ENCODE data around the gene SETD1B. TPM values are rescaled to one million over a fixed set of nuclear protein-coding genes. Genes with fewer than 3 reads are reported as not detected.
"Not testable (repeated sequence)": the region's sequence is repeated elsewhere in the genome, so short reads cannot be mapped to it uniquely, and the experiment has no call there.

Gene SETD1B
- polyA plus RNA-seq (2012; ENCODE audit: insufficient read depth, insufficient read length, low read depth) = 31.1 TPM

- no peak for TF ChIP-seq CTCF (IDR thresholded peaks at IDR 0.05; ENCODE audit: low read depth, low read length)
- H3K4me1 ChIP-seq = peaks cover 4% of the 10 kb centered on the region; the same call in 1 of the 2 replicates
- peak; percentile 63 for DNase-seq
- peak within 1 kb of the TSS; percentile 89 for H3K4me3 ChIP-seq (ENCODE audit: low read depth, low read length)
- peaks cover 31% of the 10 kb centered on the region for H3K36me3 ChIP-seq
- no peaks in the 10 kb centered on the region for H3K27me3 ChIP-seq
- no peaks in the 10 kb centered on the region for H3K9me3 ChIP-seq
Measured at GRCh38 chr12:121803861-121804416, at the start of gene SETD1B. Gene SETD1B, plus strand, starts transcription at chr12:121804009. Its CDS starts 729 bp downstream, at chr12:121804738.

- H3K36me3 ChIP-seq = peaks cover 21% of the 10 kb centered on the region
- no peak overlapping the region for H3K4me3 ChIP-seq (ENCODE audit: low read depth, low read length)
- H3K4me1 ChIP-seq = no peaks in the 10 kb centered on the region
- DNase-seq = no peak
- TF ChIP-seq CTCF (IDR thresholded peaks at IDR 0.05; ENCODE audit: low read depth, low read length) = no peak
- no peaks in the 10 kb centered on the region for H3K9me3 ChIP-seq
- no peaks in the 10 kb centered on the region for H3K27me3 ChIP-seq
Measured at GRCh38 chr12:121754836-121755235, 49.0 kb upstream of the SETD1B start.

- no peak for TF ChIP-seq CTCF (IDR thresholded peaks at IDR 0.05; ENCODE audit: low read depth, low read length)
- Histone ChIP-seq H3K27me3 (no peaks in the 10 kb centered on the region), H3K36me3 (peaks cover 14% of the 10 kb centered on the region), H3K9me3 (no peaks in the 10 kb centered on the region), H3K4me3 (ENCODE audit: low read depth, low read length) (no peak overlapping the region), H3K4me1 (no peaks in the 10 kb centered on the region)
- no peak for DNase-seq
Measured at GRCh38 chr12:121755591-121755990, 48.2 kb upstream of the SETD1B start.

GRCh38 chr12:121758536-121758935, 45.3 kb upstream of the SETD1B start:
- not testable (repeated sequence) for H3K27me3 ChIP-seq; DNase-seq; H3K36me3 ChIP-seq; H3K4me1 ChIP-seq; H3K4me3 ChIP-seq (ENCODE audit: low read depth, low read length); H3K9me3 ChIP-seq

GRCh38 chr12:121762269-121762668, 41.5 kb upstream of the SETD1B start:
- TF ChIP-seq CTCF (IDR thresholded peaks at IDR 0.05; ENCODE audit: low read depth, low read length) = no peak
- Histone ChIP-seq H3K36me3 (peaks cover 22% of the 10 kb centered on the region), H3K27me3 (no peaks in the 10 kb centered on the region), H3K9me3 (no peaks in the 10 kb centered on the region; the same call in 1 of the 2 replicates), H3K4me1 (peaks cover 17% of the 10 kb centered on the region), H3K4me3 (ENCODE audit: low read depth, low read length) (no peak overlapping the region)
- DNase-seq = no peak

- TF ChIP-seq CTCF (IDR thresholded peaks at IDR 0.05; ENCODE audit: low read depth, low read length) = no peak
- peaks cover 31% of the 10 kb centered on the region for H3K4me1 ChIP-seq
- no peak overlapping the region for H3K4me3 ChIP-seq (ENCODE audit: low read depth, low read length)
- no peak for DNase-seq
- no peaks in the 10 kb centered on the region; the same call in 1 of the 2 replicates for H3K9me3 ChIP-seq
- H3K27me3 ChIP-seq = no peaks in the 10 kb centered on the region
- peaks cover 25% of the 10 kb centered on the region for H3K36me3 ChIP-seq
Measured at GRCh38 chr12:121764808-121765207, 39.0 kb upstream of the SETD1B start.

Measured in BE2C (cell line).